Endometrial microvascular endothelial cells (primary cell): ENCODE results near the gene OSTC. TPM values are rescaled to one million over a fixed set of nuclear protein-coding genes. Genes with fewer than 3 reads are reported as not detected.

ENCODE experiments used
- in situ Hi-C: cut with HindIII; loops from 2 replicates; pipeline ENCODE4 v1.10.0; 2017; ENCODE audit warnings: low sequenced_read_pairs, low pct_unique_long_range_greater_than_20kb; ENCODE audit errors: inconsistent ontology term
- total RNA-seq: library from RNA; depleted of rRNA; stranded (reverse); fragments of >200 nt; gene quantifications from one replicate; pipeline ENCODE4 v1.2.3, GENCODE V29; 2015; ENCODE audit errors: inconsistent ontology term

OSTC gene
- 174 TPM for total RNA-seq

- in situ Hi-C loops = no loop called here
Measured at GRCh38 chr4:108650212-108651013, at the start of gene OSTC. TSS of gene OSTC (plus strand) at chr4:108650599. CDS start at chr4:108650656, 57 bp downstream.

- in situ Hi-C loops = no loop called here
Measured at GRCh38 chr4:108601106-108601505, 49.3 kb upstream of the OSTC start.

GRCh38 chr4:108601532-108601931 is 48.9 kb upstream of the OSTC start:
- in situ Hi-C loops = no loop called here

GRCh38 chr4:108602163-108602562 is 48.2 kb upstream of the OSTC start:
- in situ Hi-C loops = no loop called here

- in situ Hi-C loops = no loop called here
Measured at GRCh38 chr4:108607079-108607815, 43.2 kb upstream of the OSTC start.

- in situ Hi-C loops = no loop called here
Measured at GRCh38 chr4:108611365-108611764, 39.0 kb upstream of the OSTC start.

- in situ Hi-C loops = no loop called here
Measured at GRCh38 chr4:108612365-108612764, 38.0 kb upstream of the OSTC start.

GRCh38 chr4:108619372-108620100 is 30.9 kb upstream of the OSTC start:
- in situ Hi-C loops = no loop called here

GRCh38 chr4:108620101-108620932 is 30.1 kb upstream of the OSTC start, which contains the start of gene RPL34:
TSS of gene RPL34 (plus strand) at chr4:108620576. CDS start at chr4:108621960, 1,384 bp downstream.
- in situ Hi-C loops = no loop called here

- in situ Hi-C loops = no loop called here
Measured at GRCh38 chr4:108620933-108621905, 29.2 kb upstream of the OSTC start.

- in situ Hi-C loops = no loop called here
Measured at GRCh38 chr4:108622022-108622421, 28.4 kb upstream of the OSTC start.

GRCh38 chr4:108622828-108623227 is 27.6 kb upstream of the OSTC start:
- in situ Hi-C loops = no loop called here

GRCh38 chr4:108624263-108625056 is 25.9 kb upstream of the OSTC start:
- in situ Hi-C loops = no loop called here

- in situ Hi-C loops = no loop called here
Measured at GRCh38 chr4:108626056-108626455, 24.3 kb upstream of the OSTC start.

GRCh38 chr4:108628411-108628810 is 22.0 kb upstream of the OSTC start:
- in situ Hi-C loops = no loop called here

- in situ Hi-C loops = no loop called here
Measured at GRCh38 chr4:108635070-108635655, 15.2 kb upstream of the OSTC start.
